Liver (tissue), 9 donors: ENCODE measurements around the gene MCFD2. TPM values are rescaled to one million over a fixed set of nuclear protein-coding genes. Genes with fewer than 3 reads are reported as not detected.

ENCODE experiments used
- DNase-seq: peaks from one replicate; pipeline ENCODE4 v3.0.0-alpha.2; 2017; ENCODE audit warnings: low spot score
- H3K27ac ChIP-seq, 2 donors: one replicate each; pipeline ENCODE4 v1.7.0; 2013; ENCODE audit warnings: inconsistent platforms in 2 of 2, low read length in 2 of 2, control low read depth in 1 of 2, low read depth in 1 of 2, mild to moderate bottlenecking in 1 of 2
- H3K27me3 ChIP-seq, 4 donors: one replicate each; pipeline versions ENCODE4 v1.6.1 to v1.7.0; 2013; ENCODE audit warnings: low read length in 3 of 4, inconsistent platforms in 1 of 4, mild to moderate bottlenecking in 1 of 4, moderate library complexity in 1 of 4; ENCODE audit not compliant: control insufficient read depth in 4 of 4, insufficient read depth in 4 of 4
- H3K36me3 ChIP-seq, 4 donors: one replicate each; pipeline versions ENCODE4 v1.6.1 to v1.7.0; 2013; ENCODE audit warnings: low read length in 3 of 4, mild to moderate bottlenecking in 3 of 4, low read depth in 1 of 4, moderate library complexity in 1 of 4; ENCODE audit not compliant: control insufficient read depth in 4 of 4, insufficient read depth in 3 of 4
- H3K4me1 ChIP-seq, 4 donors: one replicate each; pipeline versions ENCODE4 v1.6.1 to v1.7.0; 2013; ENCODE audit warnings: low read length in 3 of 4, mild to moderate bottlenecking in 3 of 4, moderate library complexity in 1 of 4; ENCODE audit not compliant: control insufficient read depth in 4 of 4, insufficient read depth in 4 of 4
- H3K4me3 ChIP-seq, 3 donors: one replicate each; pipeline versions ENCODE4 v1.6.1 to v1.7.0; 2013; ENCODE audit warnings: low read length in 3 of 3, control low read depth in 1 of 3, low read depth in 1 of 3, mild to moderate bottlenecking in 1 of 3
- H3K9ac ChIP-seq, 2 donors: one replicate each; pipeline ENCODE4 v1.7.0; 2013; ENCODE audit warnings: low read length in 2 of 2, mild to moderate bottlenecking in 2 of 2, moderate library complexity in 2 of 2, control low read depth in 1 of 2, low read depth in 1 of 2
- H3K9me3 ChIP-seq, 4 donors: one replicate each; pipeline versions ENCODE4 v1.6.1 to v1.7.0; 2013; ENCODE audit warnings: low read length in 3 of 4; ENCODE audit not compliant: control insufficient read depth in 4 of 4
- EGR1 ChIP-seq, 2 donors: IDR thresholded peaks; 2 replicates each; pipeline ENCODE4 v1.6.1; 2016 to 2018; ENCODE audit warnings: antibody characterized with exemption in 2 of 2, low read depth in 2 of 2
- FOXA1 ChIP-seq: IDR thresholded peaks from 2 replicates; pipeline ENCODE4 v1.6.1; 2016; ENCODE audit warnings: antibody characterized with exemption
- FOXA2 ChIP-seq: IDR thresholded peaks from 2 replicates; pipeline ENCODE4 v1.6.1; 2016; ENCODE audit warnings: antibody characterized with exemption
- GABPA ChIP-seq, 2 donors: IDR thresholded peaks in 1 of 2; conservative IDR thresholded peaks in 1 of 2; 2 replicates each; pipeline ENCODE4 v1.6.1; 2016; ENCODE audit warnings: antibody characterized with exemption in 2 of 2, mild to moderate bottlenecking in 1 of 2, moderate library complexity in 1 of 2
- HNF4A ChIP-seq, 2 donors: conservative IDR thresholded peaks; 2 replicates each; pipeline ENCODE4 v1.6.1; 2016; ENCODE audit warnings: antibody characterized with exemption in 2 of 2, mild to moderate bottlenecking in 2 of 2
- HNF4G ChIP-seq: IDR thresholded peaks from 2 replicates; pipeline ENCODE4 v1.6.1; 2016; ENCODE audit warnings: antibody characterized with exemption
- JUND ChIP-seq, 2 donors: IDR thresholded peaks; 2 replicates each; pipeline ENCODE4 v1.6.1; 2016; ENCODE audit warnings: antibody characterized with exemption in 2 of 2
- NR2F2 ChIP-seq: IDR thresholded peaks from 2 replicates; pipeline ENCODE4 v1.6.1; 2016; ENCODE audit warnings: antibody characterized with exemption
- RAD21 ChIP-seq, 2 donors: IDR thresholded peaks; 2 replicates each; pipeline ENCODE4 v1.6.1; 2016; ENCODE audit warnings: antibody characterized with exemption in 2 of 2, mild to moderate bottlenecking in 2 of 2
- RXRA ChIP-seq, 2 donors: IDR thresholded peaks; 2 replicates each; pipeline ENCODE4 v1.6.1; 2017 to 2018; ENCODE audit warnings: antibody characterized with exemption in 2 of 2, mild to moderate bottlenecking in 1 of 2
- SP1 ChIP-seq: IDR thresholded peaks from 2 replicates; pipeline ENCODE4 v1.6.1; 2018; ENCODE audit warnings: antibody characterized with exemption, mild to moderate bottlenecking
- TAF1 ChIP-seq: conservative IDR thresholded peaks from 2 replicates; pipeline ENCODE4 v1.6.1; 2016; ENCODE audit warnings: antibody characterized with exemption, mild to moderate bottlenecking
- WGBS: extraction: QIAGEN DNeasy Blood & Tissue Kit; methylation state at CpG from one replicate; pipeline ENCODE4 v1.1.7; 2013; 5-methylcytosine and 5-hydroxymethylcytosine counted together
- polyA plus RNA-seq, 2 donors: library from polyadenylated mRNA; stranded (reverse) in 1 of 2; unstranded in 1 of 2; fragments of 200-250 nt in 1 of 2; fragments of >200 nt in 1 of 2; fragmentation: Nextera tagmentation in 1 of 2; extraction: Ambion mirVana in 1 of 2; gene quantifications; one replicate each; pipeline versions ENCODE4 v1.2.1 to v1.2.3, GENCODE V29; 2013 to 2015
- total RNA-seq, 2 donors: library from RNA; depleted of rRNA; stranded (reverse); fragments of >200 nt; gene quantifications; one replicate each; pipeline ENCODE4 v1.2.3, GENCODE V29; 2014
- TF ChIP-seq, protein P1 (sequence below): fragments of 150-350 bp; IDR thresholded peaks from 2 replicates; pipeline ENCODE4 v1.5.1; 2017; ENCODE audit warnings: improper control_type of control experiment, low read depth, low read length; ENCODE audit not compliant: missing input control
- TF ChIP-seq, protein P2 (sequence below): IDR thresholded peaks from 2 replicates; pipeline ENCODE4 v1.6.1; 2016; ENCODE audit warnings: antibody characterized with exemption
- TF ChIP-seq, protein P3 (sequence below): IDR thresholded peaks from 2 replicates; pipeline ENCODE4 v1.6.1; 2016; ENCODE audit warnings: antibody characterized with exemption, mild to moderate bottlenecking
- TF ChIP-seq, protein P4 (sequence below): IDR thresholded peaks from 2 replicates; pipeline ENCODE4 v1.6.1; 2016; ENCODE audit warnings: antibody characterized with exemption
- TF ChIP-seq, protein P5 (sequence below): IDR thresholded peaks from 2 replicates; pipeline ENCODE4 v1.6.1; 2016; ENCODE audit warnings: antibody characterized with exemption
- donor health status: healthy.
- donor health status: healthy.
- donor health status: healthy.
- donor health status: healthy.
- donor health status: healthy.

MCFD2 gene
- total and polyA plus RNA-seq, 4 donors: 81.8 to 148 (median 129) TPM

DNA sequence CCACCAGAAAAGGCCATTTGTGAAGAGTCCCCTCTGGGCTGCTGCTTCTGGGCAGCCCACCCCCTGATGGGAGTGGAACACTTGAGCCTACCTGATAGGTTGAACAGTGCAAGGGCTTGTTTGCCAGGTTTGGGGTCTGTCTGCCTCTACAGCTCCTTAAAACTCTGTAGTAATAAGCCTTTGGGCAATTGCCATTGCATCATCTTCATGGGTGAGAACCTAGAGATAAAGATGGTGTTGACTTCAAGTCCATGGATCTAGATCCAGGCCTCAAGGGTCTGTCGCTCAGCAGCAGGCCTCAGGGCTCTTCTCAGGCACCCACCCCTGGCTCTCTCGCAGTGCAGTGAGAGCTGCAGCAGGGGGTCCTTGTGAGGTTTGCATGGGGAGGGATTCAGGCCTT is 47.1 kb upstream of the MCFD2 start:
- TF ChIP-seq HNF4A (conservative IDR thresholded peaks at IDR 0.05) (no peak), TAF1 (no peak), GABPA (IDR thresholded peaks at IDR 0.05 in 1 of 2, conservative IDR thresholded peaks at IDR 0.05 in 1 of 2) (no peak), HNF4G (no peak), JUND (IDR thresholded peaks at IDR 0.05) (no peak), FOXA1 (no peak), RXRA (IDR thresholded peaks at IDR 0.05) (no peak), RAD21 (IDR thresholded peaks at IDR 0.05) (no peak)
- TF ChIP-seq, protein P1, sequence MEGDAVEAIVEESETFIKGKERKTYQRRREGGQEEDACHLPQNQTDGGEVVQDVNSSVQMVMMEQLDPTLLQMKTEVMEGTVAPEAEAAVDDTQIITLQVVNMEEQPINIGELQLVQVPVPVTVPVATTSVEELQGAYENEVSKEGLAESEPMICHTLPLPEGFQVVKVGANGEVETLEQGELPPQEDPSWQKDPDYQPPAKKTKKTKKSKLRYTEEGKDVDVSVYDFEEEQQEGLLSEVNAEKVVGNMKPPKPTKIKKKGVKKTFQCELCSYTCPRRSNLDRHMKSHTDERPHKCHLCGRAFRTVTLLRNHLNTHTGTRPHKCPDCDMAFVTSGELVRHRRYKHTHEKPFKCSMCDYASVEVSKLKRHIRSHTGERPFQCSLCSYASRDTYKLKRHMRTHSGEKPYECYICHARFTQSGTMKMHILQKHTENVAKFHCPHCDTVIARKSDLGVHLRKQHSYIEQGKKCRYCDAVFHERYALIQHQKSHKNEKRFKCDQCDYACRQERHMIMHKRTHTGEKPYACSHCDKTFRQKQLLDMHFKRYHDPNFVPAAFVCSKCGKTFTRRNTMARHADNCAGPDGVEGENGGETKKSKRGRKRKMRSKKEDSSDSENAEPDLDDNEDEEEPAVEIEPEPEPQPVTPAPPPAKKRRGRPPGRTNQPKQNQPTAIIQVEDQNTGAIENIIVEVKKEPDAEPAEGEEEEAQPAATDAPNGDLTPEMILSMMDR: no peak
- Histone ChIP-seq H3K36me3 (peaks cover 0 to 3% (median under 1%) of the 10 kb centered on the region in 4 donors), H3K9ac (no peak overlapping the region), H3K27ac (no peak overlapping the region), H3K27me3 (no peaks in the 10 kb centered on the region), H3K4me1 (peaks cover 18 to 40% (median 31%) of the 10 kb centered on the region in 4 donors), H3K4me3 (no peak overlapping the region), H3K9me3 (no peaks in the 10 kb centered on the region)
- WGBS: 97% methylated on average over 2 of the region's 2 CpGs
- no peak for DNase-seq

DNA sequence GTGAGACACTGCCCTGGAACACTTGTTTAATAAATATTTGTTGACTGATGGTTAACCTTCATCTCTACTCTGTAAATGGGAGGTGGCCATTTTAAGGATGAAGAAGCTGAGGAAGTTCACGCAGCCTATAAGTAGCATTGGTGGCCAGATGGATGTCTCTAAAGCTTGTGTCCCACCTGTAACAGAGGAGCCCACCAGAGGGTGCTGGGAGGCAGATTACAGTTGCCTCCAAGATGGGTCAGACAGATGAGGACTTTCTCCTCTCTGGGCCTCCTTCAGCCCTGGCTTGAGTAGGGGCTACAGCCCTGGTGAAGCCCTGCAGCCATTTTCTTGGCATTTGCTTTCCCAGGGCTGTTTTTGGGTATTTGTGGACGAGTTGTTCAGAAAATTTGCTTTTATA is 45.0 kb upstream of the MCFD2 start:
- DNase-seq: no peak
- no peak overlapping the region for H3K4me3 ChIP-seq
- H3K27me3 ChIP-seq: no peaks in the 10 kb centered on the region
- peaks cover 30 to 46% (median 39%) of the 10 kb centered on the region in 4 donors for H3K4me1 ChIP-seq
- TF ChIP-seq, protein P2, sequence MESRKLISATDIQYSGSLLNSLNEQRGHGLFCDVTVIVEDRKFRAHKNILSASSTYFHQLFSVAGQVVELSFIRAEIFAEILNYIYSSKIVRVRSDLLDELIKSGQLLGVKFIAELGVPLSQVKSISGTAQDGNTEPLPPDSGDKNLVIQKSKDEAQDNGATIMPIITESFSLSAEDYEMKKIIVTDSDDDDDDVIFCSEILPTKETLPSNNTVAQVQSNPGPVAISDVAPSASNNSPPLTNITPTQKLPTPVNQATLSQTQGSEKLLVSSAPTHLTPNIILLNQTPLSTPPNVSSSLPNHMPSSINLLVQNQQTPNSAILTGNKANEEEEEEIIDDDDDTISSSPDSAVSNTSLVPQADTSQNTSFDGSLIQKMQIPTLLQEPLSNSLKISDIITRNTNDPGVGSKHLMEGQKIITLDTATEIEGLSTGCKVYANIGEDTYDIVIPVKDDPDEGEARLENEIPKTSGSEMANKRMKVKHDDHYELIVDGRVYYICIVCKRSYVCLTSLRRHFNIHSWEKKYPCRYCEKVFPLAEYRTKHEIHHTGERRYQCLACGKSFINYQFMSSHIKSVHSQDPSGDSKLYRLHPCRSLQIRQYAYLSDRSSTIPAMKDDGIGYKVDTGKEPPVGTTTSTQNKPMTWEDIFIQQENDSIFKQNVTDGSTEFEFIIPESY: no peak
- TF ChIP-seq SP1 (no peak), FOXA2 (no peak), EGR1 (IDR thresholded peaks at IDR 0.05; ENCODE audit: low read depth in 2 of 2) (no peak), NR2F2 (no peak), RAD21 (IDR thresholded peaks at IDR 0.05) (no peak), HNF4G (no peak), FOXA1 (no peak), JUND (IDR thresholded peaks at IDR 0.05) (no peak), RXRA (IDR thresholded peaks at IDR 0.05) (no peak), GABPA (IDR thresholded peaks at IDR 0.05 in 1 of 2, conservative IDR thresholded peaks at IDR 0.05 in 1 of 2) (no peak)
- TF ChIP-seq, protein P3, sequence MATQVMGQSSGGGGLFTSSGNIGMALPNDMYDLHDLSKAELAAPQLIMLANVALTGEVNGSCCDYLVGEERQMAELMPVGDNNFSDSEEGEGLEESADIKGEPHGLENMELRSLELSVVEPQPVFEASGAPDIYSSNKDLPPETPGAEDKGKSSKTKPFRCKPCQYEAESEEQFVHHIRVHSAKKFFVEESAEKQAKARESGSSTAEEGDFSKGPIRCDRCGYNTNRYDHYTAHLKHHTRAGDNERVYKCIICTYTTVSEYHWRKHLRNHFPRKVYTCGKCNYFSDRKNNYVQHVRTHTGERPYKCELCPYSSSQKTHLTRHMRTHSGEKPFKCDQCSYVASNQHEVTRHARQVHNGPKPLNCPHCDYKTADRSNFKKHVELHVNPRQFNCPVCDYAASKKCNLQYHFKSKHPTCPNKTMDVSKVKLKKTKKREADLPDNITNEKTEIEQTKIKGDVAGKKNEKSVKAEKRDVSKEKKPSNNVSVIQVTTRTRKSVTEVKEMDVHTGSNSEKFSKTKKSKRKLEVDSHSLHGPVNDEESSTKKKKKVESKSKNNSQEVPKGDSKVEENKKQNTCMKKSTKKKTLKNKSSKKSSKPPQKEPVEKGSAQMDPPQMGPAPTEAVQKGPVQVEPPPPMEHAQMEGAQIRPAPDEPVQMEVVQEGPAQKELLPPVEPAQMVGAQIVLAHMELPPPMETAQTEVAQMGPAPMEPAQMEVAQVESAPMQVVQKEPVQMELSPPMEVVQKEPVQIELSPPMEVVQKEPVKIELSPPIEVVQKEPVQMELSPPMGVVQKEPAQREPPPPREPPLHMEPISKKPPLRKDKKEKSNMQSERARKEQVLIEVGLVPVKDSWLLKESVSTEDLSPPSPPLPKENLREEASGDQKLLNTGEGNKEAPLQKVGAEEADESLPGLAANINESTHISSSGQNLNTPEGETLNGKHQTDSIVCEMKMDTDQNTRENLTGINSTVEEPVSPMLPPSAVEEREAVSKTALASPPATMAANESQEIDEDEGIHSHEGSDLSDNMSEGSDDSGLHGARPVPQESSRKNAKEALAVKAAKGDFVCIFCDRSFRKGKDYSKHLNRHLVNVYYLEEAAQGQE: no peak
- TF ChIP-seq, protein P4, sequence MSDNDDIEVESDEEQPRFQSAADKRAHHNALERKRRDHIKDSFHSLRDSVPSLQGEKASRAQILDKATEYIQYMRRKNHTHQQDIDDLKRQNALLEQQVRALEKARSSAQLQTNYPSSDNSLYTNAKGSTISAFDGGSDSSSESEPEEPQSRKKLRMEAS: no peak
- TF ChIP-seq, protein P5, sequence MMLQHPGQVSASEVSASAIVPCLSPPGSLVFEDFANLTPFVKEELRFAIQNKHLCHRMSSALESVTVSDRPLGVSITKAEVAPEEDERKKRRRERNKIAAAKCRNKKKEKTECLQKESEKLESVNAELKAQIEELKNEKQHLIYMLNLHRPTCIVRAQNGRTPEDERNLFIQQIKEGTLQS: no peak
- peaks cover 0 to 4% (median under 1%) of the 10 kb centered on the region in 4 donors for H3K36me3 ChIP-seq
- H3K27ac ChIP-seq: no peak overlapping the region
- no peak overlapping the region for H3K9ac ChIP-seq
- no peaks in the 10 kb centered on the region for H3K9me3 ChIP-seq
- 95% methylated on average over 2 of the region's 2 CpGs for WGBS
